GM12872 (cell line): Measurements from ENCODE around the gene CYP27A1.

Source experiments
- TF ChIP-seq, protein P1 (sequence below): IDR thresholded peaks from 3 replicates; pipeline ENCODE4 v1.5.1; 2011; ENCODE audit warnings: low read depth, mild to moderate bottlenecking, low read length, moderate library complexity; ENCODE audit not compliant: insufficient read depth

Gene CYP27A1

DNA sequence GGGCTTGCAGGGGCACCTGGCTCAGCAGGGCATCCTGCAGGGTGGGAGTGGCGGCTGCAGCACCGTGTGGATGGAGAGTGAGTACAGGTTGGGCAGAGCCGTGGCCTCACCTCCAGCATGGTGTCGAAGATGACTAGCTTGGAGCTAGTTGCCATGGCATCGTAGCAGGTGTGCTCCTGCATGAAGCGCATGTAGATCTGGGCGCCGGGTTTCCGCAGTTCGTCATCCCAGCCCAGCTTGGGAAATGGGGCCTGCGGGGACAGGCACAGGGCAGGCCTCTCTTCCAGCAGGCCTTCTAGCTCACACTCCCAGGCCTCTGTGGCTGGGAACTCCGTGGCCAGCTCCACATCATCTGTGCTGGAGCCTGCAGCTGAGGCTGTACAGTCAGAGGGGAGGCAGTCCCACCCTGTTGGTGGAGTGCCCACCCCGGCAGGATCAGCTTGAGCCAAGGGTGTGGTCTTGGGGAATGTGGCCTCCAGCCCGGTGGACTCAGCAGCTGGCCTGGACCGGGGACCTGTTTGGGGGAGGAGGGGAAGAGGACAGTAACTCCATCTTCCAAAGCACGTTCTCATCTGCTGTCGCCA lies 48.0 kb downstream of the CYP27A1 start:
- TF ChIP-seq, protein P1, sequence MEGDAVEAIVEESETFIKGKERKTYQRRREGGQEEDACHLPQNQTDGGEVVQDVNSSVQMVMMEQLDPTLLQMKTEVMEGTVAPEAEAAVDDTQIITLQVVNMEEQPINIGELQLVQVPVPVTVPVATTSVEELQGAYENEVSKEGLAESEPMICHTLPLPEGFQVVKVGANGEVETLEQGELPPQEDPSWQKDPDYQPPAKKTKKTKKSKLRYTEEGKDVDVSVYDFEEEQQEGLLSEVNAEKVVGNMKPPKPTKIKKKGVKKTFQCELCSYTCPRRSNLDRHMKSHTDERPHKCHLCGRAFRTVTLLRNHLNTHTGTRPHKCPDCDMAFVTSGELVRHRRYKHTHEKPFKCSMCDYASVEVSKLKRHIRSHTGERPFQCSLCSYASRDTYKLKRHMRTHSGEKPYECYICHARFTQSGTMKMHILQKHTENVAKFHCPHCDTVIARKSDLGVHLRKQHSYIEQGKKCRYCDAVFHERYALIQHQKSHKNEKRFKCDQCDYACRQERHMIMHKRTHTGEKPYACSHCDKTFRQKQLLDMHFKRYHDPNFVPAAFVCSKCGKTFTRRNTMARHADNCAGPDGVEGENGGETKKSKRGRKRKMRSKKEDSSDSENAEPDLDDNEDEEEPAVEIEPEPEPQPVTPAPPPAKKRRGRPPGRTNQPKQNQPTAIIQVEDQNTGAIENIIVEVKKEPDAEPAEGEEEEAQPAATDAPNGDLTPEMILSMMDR: no peak

DNA sequence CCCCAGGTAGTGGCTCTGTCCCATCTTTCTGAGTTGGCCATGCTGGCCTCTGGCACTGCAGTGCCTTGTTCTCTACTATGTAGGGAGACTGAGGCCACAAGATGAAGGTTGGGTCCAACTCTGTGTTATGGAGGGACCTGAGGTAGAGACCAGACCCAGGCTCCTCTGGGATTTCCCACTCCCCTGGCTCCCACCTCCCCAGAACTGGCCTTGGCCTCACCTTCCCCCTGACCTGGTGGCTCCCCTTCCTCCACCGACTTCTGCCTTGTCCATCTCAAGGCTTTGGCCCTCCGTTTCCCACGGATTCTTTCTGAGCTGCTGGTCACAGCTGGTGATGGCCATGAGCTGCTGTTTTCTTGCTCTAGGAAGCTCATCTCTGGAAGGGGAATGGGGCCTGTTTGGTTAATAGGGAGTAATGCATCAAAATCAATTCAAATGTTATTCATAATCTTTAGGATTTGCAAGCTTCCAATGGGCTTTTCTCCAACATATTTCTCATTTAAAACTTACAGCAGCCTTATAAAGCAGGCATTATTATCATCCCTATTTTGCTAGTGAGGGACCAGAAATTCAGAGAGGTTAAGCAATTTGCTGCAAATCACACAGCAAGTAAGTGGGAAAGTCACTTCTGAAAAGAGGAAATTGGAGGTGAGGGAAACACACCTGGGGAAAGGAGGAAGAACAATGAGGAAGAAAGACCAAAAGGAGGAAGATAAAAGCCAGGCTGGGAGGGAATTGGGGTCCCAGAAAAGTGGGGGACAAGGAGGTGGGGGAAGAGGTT lies 48.8 kb downstream of the CYP27A1 start:
- TF ChIP-seq, protein P1: no peak

DNA sequence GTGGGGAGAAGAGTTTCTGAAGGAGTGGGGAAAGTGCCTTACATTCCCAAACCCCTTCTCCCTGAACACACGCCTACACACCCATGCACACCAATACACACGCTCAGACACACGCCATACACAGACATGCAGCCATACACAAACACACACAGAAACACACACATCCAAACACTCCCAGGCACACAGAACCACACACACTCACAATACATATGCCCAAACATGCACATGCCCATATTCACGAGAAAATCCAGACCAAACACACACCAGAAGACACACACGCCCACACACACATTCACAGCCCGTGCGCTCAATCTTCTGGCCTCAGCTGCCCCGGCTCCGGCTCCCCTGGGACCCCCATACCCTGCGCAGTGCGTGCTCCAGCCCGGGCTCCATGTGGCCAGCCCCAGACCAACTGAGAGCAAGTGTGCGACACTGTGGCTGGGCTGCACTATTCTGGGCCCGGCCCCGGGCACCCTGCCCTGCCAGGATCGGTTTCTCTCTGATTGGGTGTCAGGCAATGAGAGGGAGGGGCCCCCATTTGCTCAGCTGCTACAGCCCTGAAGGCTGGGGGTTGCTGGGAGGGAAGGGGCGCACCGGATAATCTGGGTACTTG lies 49.5 kb downstream of the CYP27A1 start, which contains the start of gene PRKAG3:
PRKAG3 (minus strand) TSS at position 426 of the 613 bp plus-strand sequence.
- TF ChIP-seq, protein P1: no peak

DNA sequence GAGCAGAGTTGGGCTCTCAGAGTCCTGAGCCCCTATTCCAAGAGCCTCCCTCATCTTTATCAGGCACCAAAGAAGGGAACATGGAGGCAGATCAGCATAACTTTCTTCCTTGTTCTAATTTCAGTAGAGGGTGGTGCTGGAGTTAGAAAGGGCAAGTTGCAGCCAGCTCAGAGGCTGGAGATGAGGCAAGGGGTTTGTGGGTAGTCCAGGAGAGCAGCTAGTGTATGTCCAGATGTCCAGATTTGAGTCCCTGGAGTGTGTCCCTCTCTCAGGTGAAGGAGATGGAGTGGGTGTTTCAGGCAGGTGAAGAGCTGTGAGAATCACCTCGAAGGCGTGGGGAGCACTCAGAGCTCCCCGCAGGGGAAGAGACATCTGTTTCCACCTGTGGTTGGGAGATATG lies 50.1 kb downstream of the CYP27A1 start:
- TF ChIP-seq, protein P1: no peak

DNA sequence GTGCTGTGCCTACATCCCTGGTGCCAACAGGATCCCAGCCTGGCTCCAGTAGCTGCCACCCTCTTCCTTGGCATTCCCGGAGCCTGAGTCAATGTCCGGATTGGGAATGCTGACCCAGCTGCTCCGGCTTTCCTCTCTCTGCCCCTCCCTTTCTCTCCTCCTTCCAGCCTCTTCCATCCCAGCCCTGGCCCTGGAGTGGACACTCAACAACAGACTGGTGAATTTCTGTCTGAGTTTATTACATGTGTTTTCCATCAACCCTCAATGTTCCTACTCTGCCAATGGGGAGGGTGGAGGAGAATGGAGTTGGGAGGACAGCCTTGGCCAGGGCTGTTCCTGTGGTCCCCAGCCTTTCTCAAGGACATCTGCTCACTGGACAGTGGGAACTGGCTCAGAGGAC lies 50.6 kb downstream of the CYP27A1 start:
- TF ChIP-seq, protein P1: no peak

DNA sequence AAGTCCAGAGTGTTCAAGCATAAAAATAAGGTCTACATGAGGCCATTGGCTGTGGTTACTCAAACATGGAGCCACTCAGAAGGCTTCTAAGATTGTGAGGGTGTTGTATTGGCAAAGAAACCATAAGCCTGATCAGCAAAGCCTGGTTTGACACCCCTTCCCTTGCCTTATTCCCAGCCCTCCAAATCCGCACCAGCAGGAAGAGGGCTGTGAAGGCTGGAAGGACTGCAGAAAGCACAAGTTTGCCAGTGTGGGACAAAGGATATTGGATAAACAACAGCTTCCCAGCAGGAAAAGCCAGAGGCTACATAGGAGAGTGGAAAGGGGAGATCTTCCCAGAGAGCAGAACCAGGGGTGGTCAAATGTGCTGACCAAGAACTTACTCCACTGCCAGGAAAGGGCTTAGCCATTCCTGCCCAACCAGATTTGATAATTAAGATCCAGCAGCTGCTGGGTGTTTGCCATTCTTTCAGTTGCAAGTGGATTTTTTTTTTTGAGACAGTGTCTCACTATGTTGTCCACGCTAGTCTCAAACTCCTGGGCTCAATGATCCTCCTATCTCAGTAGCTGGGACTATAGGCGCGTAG lies 51.2 kb downstream of the CYP27A1 start:
- TF ChIP-seq, protein P1: no peak

DNA sequence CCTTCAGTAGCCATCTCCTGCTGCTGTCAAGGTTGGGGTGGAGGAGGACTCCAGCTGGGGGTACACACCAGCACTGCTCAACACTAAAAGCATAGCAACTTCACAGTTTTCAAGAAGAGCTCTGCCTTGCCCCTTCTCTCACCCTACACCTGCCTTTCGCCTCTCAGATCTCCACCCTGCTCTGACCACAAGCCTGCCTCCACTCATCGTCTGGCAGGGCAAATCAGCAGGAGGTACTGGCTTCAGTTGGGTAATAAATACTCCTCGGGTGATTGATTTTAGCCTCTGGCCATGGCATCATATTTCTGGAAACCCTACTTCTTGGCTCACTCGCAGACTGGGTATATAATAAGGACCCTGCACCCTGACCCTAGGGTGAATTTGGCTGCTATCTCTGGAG lies 52.7 kb downstream of the CYP27A1 start:
- TF ChIP-seq, protein P1: no peak
